PFSK-1 (cell line): ENCODE data around the gene ACTG1.
A peak's percentile ranks its signal among the peaks of the same experiment; 100 is the strongest.

ENCODE experiments used
- FOXP2 ChIP-seq: optimal IDR thresholded peaks from 2 replicates; pipeline ENCODE3; 2011; ENCODE audit warnings: borderline replicate concordance, control low read depth, inconsistent platforms; ENCODE audit not compliant: insufficient read depth; ENCODE audit errors: extremely low read length, extremely low read depth
- POLR2AphosphoS5 ChIP-seq: IDR thresholded peaks from 2 replicates; pipeline ENCODE4 v1.6.1; 2012; ENCODE audit warnings: low read depth, mild to moderate bottlenecking, control low read depth, low read length, moderate library complexity
- TAF1 ChIP-seq: IDR thresholded peaks from 2 replicates; pipeline ENCODE4 v1.6.1; 2012; ENCODE audit warnings: low read length, control low read depth, borderline replicate concordance; ENCODE audit not compliant: insufficient read depth

- TF ChIP-seq POLR2AphosphoS5 (no peak; the same call in 1 of the 2 replicates), FOXP2 (no peak), TAF1 (peak; percentile 82)
These were observed 40.5 kb upstream of the ACTG1 start for GRCh38 chr17:81553018-81553615.
